ENCODE data around the gene EFCC1.

EFCC1 gene, protein sequence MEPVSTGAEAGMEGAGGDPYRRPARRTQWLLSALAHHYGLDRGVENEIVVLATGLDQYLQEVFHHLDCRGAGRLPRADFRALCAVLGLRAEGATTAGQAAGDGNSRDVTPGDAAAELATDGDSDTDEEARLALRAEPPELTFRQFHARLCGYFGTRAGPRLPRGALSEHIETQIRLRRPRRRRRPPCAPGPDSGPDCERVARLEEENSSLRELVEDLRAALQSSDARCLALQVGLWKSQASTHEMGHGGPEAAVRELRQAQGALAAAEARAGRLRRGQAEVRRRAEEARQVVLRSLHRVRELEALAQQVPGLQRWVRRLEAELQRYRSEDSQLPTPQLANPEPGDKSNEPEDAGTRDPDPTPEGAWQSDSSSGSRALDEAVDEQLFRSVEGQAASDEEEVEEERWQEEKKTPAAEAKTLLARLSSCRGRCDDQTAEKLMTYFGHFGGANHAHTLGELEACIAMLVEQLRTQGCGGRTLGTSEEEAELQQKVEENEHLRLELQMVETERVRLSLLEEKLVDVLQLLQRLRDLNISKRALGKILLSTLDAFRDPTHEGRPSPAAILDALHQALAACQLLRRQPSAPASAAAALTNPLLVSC

DNA sequence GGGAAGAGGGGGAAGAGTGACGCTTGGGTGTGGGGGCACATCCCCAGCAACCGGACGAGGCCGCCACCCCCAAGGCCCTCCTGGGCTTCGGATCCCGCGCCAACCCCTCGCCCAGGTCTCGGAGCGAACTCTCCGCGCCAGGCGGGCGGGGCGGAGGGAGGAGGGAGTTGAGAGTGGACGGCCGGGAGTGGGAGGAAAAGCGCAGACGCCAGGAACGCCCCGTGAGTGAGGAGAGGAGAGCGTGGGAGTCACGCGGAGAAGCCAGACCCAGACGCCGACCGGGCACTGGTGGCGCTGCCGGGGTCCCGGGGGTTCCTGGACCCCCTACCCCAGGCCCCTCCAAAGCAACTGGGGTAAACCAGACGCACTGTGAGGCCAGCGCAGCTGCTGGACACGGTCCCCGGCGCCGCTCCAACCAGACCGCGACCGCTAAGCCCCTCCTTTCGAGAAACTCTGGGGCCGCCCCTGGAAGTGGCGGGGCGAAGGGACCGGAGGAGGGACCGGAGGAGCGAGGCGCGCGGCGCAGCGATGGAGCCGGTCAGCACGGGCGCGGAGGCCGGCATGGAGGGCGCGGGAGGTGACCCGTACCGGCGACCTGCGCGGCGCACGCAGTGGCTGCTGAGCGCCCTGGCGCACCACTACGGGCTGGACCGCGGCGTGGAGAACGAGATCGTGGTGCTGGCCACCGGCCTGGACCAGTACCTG is at the start of gene EFCC1:
EFCC1 (plus strand) TSS at position 204 of the 705 bp plus-strand sequence; CDS start at position 529, 325 bp downstream.
- no peak for DNase-seq

DNA sequence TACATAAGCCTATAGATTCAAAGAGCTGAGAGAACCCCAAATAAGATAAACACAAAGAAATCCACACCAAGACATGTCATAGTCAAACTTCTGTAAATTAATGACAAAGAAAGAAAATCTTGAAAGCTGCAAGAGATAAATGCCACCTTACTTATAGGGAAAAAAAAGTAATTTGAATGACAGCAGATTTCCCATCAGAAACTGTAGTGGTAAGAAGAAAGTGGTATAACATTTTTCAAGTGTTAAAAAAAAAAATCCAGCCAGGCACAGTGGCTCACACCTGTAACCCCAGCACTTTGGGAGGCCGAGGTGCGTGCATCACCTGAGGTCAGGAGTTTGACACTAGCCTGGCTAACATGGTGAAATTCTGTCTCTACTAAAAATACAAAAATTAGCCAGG is 44.7 kb upstream of the EFCC1 start:
- no peak for DNase-seq

DNA sequence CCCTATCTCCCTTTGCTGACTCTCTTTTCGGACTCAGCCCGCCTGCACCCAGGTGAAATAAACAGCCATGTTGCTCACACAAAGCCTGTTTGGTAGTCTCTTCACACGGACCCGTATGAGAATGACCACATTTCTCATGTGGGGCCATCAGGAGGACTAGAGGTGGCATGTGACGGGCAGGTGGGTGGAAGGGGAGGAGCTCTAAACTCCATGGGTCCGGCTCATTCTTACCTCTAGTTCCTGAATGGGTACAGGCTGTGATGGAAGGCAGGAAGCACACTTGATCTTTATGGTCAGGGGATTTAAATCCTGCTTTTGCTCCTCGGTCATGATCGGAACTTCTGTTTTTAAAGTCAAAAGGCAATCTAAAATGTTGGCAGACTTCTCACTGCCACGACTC is 35.8 kb upstream of the EFCC1 start:
- DNase-seq, result no peak

DNA sequence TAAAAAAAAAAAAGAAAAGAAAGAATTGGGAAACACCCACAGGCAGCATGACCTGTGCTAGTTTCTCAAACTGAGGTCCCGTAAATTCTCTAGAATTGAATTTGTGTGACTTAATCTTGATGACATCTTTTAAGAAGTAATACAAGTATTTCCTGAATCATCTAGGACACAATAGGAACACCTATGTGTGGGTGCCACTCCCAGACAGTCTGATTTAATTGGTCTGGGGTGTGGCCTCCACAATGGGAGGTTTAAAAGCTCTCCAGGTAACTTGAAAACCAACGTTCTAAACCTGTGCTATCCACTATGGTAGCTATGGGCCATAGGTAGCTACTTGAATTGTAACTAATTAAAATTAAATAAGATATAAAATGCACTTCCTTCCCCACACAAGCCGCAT is 35.3 kb upstream of the EFCC1 start:
- no peak for DNase-seq

DNA sequence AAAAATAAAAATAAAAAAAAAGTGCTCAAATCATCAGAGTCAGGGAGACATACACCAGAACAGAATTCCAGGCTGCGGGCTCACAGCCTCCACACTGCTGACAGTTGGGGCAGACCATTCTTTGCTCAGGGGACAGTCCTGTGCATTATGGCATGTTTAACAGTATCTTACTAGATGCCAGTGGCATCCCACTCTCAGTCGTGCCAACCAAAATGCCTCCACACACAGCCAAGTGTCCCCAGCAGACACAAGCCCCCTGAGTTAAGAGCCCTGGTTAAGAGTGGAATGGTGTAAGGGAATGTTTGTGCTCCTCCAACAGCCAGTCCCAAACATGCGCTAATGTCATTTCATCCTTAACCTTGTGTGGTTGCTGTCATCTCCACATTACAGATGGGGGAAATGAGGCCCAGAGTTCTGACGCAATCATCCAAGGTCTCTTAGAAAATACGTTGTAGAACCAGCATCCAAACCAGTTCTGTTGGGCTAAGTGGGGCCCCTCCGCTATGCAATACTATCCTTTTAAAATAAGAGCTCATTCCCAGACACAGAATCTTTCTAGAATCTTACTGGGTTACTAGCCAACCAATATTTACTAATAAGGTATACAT is 33.3 kb upstream of the EFCC1 start:
- DNase-seq, result no peak

DNA sequence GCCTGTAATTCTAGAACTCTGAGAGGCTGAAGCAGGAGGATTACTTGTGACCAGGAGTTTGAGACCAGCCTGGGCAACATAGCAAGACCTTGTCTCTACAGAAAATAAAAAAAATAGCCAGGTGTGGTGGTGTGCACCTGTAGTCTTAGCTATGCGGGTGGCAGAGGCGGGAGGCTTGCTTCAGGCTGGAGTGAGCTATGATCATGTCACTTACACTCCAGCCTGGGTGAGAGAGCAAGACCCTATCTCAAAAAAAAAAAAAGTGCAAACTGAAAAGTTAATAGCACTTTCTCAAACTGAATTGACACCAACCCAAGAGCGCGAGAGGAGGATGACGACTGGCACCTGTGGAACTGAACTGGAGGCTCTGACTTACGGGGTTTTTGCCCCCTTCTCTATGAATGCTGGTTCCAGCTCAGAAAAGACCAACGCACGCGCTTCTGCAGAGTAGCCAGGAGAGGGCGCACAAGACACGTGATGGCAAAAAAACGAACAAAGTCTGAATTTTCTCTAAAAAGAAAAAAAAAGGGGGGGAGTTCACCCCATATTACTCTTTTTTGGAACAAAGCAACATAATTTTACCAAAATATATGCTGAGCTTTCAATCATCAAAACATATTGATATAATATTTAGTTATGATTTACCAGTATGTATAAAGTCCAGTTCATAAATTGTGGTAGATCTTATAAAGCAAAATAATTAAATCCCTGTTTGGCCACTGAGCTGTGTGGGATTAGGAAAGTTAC is 30.9 kb upstream of the EFCC1 start:
- peak; percentile 66 for DNase-seq

DNA sequence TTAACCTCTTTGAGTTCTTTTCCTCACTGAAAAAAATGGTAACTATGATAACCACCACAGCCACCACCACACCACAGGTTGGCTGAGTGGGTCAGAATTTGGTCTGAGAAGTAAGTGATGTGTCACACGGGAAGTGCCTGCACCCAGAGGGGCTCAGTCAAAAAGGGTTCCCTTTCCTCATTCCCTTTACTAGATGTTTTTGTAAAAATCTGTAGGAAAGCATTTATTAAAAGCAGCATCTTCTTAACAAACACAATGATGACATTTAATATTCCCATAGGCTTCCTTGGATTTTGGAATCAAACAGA is 30.4 kb upstream of the EFCC1 start:
- no peak for DNase-seq

DNA sequence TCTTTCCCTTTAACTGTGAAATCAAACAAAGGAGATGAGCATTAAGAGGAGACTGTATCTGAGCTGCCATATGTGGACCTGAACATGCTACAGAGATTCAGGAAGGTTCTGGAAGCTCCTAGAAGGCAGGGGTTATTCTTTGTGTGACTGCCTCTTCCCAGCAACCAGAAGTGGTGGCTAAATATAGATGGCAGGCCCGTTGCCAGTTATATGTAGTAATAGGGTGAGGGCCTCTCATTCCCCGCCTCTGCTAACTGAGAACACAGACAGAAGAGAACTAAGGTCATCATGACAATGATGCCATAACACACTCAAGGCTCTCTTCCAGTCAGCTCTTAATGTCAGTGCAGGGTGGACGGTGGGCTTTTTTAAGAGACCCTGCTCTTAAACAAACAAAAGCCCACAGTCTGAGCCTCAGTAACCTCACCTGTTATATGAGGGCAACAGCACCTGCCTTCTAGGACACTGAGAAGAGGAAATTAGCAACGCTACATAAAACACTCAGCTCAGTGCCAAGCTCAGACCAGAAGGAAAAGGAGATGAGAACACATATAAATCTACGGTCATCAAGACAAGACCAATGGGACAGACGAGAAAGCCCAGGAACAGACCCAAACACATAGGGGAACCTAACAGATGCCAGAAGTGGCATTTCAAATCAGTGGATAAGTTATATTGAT is 29.5 kb upstream of the EFCC1 start:
- DNase-seq, result no peak

DNA sequence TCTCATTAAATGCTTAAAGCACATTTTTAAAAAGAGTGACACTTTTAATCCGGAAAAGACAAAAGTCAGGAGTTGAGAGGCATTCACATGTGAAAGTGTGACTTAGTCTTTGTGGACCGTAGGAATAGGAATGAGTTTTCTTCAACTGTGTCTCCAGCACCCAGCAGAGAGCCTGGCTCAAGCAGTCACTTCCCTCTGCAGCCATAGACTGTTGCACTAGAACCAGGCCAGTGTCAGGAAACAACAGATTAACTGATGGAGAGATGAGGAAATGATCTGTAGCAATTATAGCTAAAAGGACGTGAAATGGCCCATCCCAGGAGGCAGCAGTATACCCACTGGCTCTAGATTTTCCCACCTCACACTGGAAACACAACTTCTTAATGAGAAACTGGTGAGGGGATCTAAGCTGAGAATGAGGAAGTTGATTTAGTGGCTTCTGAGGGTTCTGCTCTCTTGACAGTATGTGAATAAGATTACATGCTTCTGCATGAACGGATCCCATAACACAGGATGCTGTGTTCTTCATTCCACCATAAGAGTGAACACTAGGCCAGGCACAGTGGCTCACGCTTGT is 27.0 kb upstream of the EFCC1 start:
- no peak for DNase-seq

DNA sequence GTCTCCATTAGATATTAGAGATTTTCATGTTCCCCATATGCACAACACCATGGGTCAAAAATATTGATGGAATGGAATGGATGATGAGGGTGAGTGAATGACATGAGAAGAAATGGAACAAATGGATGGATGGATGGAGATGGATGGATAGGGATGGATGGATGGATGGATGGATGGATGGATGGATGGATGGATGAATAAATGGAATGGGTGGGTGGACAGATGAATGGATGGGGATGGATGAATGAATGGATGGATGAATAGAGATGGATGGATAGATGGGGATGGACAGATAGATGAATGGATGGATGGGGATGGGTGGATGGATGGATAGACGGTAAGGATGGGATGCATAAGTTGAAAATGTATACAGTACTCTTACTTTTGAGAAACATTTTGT is 25.8 kb upstream of the EFCC1 start:
- DNase-seq, result no peak

DNA sequence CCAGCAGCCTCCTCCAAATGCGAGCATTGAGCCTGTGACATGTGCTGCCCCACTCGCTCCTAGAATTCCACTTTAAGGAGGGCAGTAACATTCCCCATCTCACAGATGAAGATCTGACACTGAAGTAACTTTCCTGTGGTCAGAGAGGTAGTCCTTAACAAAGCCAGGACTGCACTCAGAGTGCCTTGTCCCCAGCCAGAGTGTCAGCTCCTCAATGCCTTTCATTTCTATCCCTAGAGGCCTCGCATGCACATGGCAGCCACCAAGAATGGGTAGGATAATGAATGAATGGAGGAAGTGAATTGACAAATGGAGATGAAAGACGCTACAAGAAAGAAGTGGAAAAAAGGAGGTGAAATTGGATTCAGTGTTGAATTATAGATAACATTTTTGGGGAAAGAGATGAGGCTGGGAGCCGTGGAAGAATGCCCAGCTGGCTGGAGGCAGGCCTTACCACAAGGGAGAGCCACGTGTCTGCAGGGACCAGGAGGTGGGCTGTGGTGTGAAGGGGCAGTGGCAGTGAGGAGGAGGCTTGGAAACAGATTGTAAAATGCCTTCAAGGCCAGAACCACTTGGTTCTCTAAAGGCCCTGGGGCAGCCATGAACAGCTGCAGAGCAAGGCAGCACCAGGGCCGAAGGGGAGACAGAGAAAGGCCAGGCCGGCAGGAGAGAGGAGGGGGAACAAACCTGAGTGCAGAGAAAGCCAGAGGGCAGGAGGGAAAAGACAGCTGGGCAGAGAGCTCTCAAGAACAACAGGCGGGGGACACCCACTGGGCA is 17.6 kb upstream of the EFCC1 start:
- DNase-seq, result no peak

DNA sequence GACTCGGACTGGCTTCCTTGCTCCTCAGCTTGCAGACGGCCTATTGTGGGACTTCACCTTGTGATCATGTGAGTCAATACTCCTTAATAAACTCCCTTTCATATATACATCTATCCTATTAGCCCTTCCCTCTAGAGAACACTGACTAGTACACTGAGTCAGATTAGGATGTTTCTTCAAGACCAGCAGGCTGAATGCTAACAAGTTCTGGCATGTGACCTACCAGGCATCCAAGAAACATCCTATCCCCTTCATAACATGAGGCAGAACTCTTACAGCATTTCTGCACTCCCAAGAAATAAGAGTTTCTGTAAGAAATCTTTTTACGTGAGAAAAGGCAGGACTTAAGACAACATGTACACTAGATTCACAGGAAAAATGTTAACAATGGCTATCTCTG is 16.5 kb upstream of the EFCC1 start:
- DNase-seq, result no peak

DNA sequence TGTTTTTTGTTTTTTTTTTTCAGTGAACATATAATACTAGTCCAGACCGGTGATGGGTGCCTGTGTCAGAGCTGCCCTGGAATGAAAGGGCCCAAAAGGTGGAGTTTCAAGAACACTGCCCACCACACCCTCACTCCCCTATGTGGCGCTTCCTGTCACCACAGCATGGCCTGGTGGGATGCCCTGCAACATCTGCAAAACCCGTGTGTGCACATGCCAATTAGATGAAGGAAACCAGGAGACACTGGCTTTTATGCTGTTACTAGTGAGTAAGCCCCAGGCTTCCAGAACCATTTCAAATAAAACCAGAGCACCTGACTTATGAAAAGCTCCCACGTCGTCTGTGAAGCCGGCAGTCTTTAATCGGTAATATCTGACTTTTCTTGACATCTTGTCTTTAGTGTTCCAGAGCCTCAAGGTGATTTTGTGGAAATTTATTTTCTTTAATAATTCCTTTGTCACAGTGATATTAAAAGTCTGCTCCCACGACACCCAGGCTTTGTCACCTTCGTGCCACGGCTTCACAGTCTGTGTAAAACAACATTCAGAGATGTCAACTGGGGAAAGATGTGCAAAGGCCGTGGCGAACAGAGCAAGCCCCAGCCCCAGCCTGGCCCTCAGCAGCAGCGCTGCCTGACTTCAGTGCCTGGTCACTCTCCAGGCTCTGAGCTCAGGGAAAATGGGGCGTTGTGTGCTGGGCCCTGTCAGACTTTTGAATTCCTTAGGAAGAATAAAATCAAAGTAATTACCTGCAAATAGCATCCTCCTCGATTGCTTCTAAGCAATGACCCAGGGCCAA is 13.6 kb upstream of the EFCC1 start:
- no peak for DNase-seq

DNA sequence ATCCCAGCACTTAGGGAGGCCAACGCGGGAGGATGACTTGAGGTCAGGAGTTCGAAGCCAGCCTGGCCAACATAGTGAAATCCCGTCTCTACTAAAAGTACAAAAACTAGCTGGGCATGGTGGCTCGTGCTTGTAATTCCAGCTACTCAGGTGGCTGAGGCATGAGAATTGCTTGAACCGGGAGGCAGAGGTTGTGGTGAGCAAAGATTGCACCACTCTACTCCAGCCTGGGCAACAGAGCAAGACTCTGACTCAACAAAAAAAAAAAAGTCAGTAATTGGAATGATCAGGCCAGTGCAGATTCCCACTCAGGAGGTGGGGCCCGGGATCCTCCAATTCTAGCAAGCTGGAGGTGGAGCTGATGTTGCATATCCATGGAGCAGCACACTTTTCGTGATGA is 12.8 kb upstream of the EFCC1 start:
- no peak for DNase-seq

DNA sequence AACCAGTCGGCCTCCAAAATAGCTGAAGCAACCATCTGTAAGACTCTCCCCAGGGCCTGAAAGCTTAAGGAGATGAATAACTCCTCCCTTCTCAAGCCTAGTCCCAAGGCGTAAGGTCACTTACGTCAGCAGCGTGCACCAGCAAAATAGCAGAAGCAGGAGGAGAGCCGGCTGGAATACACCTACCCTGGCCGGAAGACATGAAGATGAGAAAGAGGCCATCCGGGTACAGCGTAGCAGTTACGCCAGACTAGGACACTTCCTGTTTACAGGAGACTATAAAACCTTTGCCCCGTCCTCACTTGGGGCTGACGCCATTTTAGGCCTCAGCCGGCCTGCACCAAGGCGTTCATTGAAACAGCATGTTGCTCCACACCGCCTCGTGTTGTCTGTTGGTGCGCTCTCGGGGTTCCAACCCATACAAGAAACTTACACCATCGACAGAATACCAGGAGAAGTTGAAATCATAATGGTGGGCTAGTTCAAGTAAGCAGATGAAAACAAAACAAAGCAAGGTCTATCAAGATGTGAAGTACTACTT is 9.7 kb upstream of the EFCC1 start:
- no peak for DNase-seq

DNA sequence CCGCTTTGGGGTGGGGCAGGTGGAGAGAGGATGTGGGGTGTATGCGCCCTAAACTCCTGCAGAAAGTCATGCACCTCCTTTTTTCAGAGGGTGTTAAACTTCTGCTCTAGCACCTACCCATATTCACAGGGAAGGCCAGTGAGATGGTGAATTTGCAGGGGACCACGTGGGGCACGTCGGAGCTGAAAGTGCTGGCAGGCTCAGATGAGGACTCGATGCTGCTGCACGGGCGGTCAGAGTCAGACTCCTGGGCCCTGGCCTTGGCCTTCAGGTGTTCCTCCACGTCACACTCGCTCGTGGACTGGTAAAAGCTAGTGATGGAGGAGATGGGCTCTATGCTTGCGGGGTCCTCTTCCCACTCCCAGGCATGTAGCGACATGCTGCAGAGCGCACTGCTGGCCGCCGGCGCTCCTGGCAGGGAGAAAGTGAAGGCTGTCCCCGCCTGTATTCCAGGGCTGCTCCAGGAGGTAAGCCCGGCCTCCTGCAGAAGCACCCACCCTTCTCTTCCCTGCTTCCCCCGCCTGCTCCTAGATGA is 8.1 kb upstream of the EFCC1 start:
- DNase-seq, result no peak

DNA sequence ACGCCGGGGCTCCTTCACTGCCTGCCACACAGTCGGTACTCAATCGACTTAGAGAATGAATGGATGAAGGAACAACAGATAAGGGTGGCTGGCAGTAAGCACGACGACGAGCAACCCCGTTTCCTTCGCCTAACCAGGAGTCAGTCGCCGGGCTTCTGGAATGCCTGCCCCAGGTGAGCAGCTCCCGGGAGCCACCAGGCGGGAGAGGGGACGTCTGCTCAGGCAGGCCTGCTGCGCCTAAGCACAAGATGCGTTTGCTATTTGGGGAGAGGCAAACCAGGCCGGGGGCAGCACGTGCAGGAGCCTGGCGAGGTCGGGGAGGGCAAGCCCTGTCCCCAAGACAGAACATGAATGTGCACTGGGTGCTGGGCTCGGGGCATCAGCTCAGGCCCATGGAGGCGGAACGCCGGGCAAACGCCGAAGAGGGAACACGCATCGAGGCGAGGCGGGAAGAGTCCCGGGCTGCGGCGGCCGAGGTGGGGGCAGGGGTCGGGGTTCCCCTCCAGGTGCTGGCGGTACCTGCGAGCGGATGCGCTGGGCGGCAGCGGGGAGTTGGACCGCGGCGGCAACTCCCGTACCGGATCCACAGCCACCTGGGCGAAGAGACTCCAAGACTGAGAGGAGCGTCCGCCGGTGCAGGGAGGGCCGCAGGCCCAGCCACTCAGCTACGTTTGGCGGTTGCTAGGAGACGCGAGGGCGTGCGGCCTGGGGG is 7.5 kb upstream of the EFCC1 start, which contains the start of gene CFAP92:
CFAP92 (minus strand) TSS at position 616 of the 712 bp plus-strand sequence. CDS start 772 bp downstream, outside the sequence.
- DNase-seq, result peak; percentile 87

DNA sequence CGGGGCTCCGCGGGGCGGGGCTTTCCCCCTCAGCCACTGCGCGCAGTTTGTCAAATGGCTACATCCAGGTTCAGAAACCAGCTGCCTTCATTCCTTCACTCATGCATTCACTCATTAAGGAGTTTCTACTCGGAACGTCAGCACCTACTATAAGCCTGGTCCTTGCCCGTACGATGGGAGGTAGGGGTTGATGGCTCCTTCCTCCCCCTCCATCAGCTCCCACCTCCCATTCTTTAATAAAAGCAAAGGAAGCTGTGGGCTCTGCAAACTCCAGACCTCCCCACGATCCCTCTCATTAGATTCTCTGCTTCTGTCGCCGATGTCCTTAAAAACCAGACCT is 7.0 kb upstream of the EFCC1 start:
- no peak for DNase-seq
